ENCODE measurements around the gene CRACR2B.

DNA sequence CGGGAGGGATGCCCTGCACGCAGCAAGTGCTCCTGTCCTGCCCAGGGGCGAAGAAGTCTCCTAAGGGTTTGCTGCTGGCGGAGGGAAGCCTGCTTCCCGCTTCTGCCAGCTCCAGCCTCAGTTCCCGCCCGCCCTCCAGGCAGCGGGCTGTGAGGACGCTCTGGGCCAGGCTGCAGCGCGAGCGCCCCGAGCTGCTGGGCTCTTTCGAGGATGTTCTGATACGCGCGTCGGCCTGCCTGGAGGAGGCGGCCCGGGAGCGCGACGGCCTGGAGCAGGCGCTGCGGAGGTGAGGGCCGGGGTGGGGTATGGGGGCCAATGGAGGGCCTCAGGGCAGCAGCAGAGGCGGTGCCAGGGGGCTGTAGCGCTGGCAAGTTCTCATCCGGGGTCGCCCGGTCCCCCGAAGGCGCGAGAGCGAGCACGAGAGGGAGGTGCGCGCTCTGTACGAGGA lies 2.2 kb downstream of the CRACR2B start:
- TF ChIP-seq, protein P1, sequence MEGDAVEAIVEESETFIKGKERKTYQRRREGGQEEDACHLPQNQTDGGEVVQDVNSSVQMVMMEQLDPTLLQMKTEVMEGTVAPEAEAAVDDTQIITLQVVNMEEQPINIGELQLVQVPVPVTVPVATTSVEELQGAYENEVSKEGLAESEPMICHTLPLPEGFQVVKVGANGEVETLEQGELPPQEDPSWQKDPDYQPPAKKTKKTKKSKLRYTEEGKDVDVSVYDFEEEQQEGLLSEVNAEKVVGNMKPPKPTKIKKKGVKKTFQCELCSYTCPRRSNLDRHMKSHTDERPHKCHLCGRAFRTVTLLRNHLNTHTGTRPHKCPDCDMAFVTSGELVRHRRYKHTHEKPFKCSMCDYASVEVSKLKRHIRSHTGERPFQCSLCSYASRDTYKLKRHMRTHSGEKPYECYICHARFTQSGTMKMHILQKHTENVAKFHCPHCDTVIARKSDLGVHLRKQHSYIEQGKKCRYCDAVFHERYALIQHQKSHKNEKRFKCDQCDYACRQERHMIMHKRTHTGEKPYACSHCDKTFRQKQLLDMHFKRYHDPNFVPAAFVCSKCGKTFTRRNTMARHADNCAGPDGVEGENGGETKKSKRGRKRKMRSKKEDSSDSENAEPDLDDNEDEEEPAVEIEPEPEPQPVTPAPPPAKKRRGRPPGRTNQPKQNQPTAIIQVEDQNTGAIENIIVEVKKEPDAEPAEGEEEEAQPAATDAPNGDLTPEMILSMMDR (tag by site-specific recombination; IDR thresholded peaks at IDR 0.05) = no peak
- TF ChIP-seq ZNF777 (tag by site-specific recombination; IDR thresholded peaks at IDR 0.05; ENCODE audit: borderline replicate concordance) (no peak), SP3 (tag by site-specific recombination; IDR thresholded peaks at IDR 0.05) (no peak), GLIS1 (tag by site-specific recombination; IDR thresholded peaks at IDR 0.05) (no peak), ZNF202 (tag by site-specific recombination; IDR thresholded peaks at IDR 0.05; ENCODE audit: borderline replicate concordance) (no peak), ZNF473 (tag by site-specific recombination; IDR thresholded peaks at IDR 0.05) (no peak), ZNF121 (tag by site-specific recombination; IDR thresholded peaks at IDR 0.05) (no peak), ZNF214 (tag by site-specific recombination; IDR thresholded peaks at IDR 0.05; ENCODE audit: borderline replicate concordance) (no peak), ZNF221 (tag by site-specific recombination; IDR thresholded peaks at IDR 0.05; ENCODE audit: borderline replicate concordance) (no peak)
- TF ChIP-seq, protein P2, sequence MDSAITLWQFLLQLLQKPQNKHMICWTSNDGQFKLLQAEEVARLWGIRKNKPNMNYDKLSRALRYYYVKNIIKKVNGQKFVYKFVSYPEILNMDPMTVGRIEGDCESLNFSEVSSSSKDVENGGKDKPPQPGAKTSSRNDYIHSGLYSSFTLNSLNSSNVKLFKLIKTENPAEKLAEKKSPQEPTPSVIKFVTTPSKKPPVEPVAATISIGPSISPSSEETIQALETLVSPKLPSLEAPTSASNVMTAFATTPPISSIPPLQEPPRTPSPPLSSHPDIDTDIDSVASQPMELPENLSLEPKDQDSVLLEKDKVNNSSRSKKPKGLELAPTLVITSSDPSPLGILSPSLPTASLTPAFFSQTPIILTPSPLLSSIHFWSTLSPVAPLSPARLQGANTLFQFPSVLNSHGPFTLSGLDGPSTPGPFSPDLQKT (IDR thresholded peaks at IDR 0.05; ENCODE audit: borderline replicate concordance, low read depth, low read length) = no peak

All from HEK293 (cell line).